Tibial nerve (tissue), 4 donors: ENCODE results near the gene HS1BP3.

ENCODE experiments used
- CTCF ChIP-seq, 5 experiments: fragments of 200-600 bp in 3 of 5; fragments of 450-650 bp in 2 of 5; sonication (generic) in 3 of 5; IDR thresholded peaks; one replicate each; pipeline ENCODE4 v1.5.1; 2016 to 2019; ENCODE audit warnings: antibody characterized with exemption in 5 of 5, mild to moderate bottlenecking in 3 of 5, moderate library complexity in 2 of 5
- EP300 ChIP-seq, 2 donors: sonication (generic); formaldehyde crosslinking; IDR thresholded peaks; one replicate each; pipeline ENCODE4 v1.6.1; 2017; ENCODE audit warnings: antibody characterized with exemption in 2 of 2, mild to moderate bottlenecking in 1 of 2
- POLR2A ChIP-seq, 2 donors: fragments of 450-650 bp; IDR thresholded peaks; one replicate each; pipeline ENCODE4 v1.6.1; 2017; ENCODE audit warnings: antibody characterized with exemption in 2 of 2, mild to moderate bottlenecking in 2 of 2, moderate library complexity in 2 of 2

DNA sequence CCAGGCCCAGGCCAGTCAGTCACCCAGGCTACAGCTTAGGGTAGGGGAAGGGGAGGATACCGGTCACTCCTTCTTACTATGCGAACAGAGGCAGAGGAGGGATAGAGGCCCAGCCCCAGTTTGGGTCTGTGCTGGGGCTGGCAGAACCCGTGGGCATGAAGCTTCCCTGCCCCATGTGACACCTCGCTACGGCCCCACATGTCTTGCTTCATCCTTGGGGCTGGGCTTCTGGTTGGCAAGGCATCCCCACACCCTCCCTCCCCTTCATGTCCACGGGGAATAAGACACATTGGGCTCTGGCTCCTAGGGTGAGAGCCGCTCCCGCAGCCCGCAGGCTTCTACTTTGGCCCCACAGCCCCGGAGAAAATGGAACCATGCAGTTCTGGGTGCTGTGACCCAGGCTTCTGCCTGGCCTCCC, 32.4 kb downstream of the HS1BP3 start:
- TF ChIP-seq CTCF (IDR thresholded peaks at IDR 0.05) (no peak), POLR2A (IDR thresholded peaks at IDR 0.05) (no peak), EP300 (IDR thresholded peaks at IDR 0.05) (no peak)
